Vagina (tissue), 2 donors: ENCODE data around the gene RIT2.

Experiments used
- POLR2A ChIP-seq, 2 donors: fragments of 450-650 bp; IDR thresholded peaks; one replicate each; pipeline ENCODE4 v1.6.1; 2017; ENCODE audit warnings: antibody characterized with exemption in 2 of 2, mild to moderate bottlenecking in 2 of 2, moderate library complexity in 2 of 2
- TF ChIP-seq, protein P1 (sequence below), 3 experiments: fragments of 450-650 bp in 2 of 3; fragments of 200-600 bp in 1 of 3; sonication (generic) in 1 of 3; IDR thresholded peaks; one replicate each; pipeline ENCODE4 v1.5.1; 2017 to 2019; ENCODE audit warnings: antibody characterized with exemption in 3 of 3, mild to moderate bottlenecking in 2 of 3, moderate library complexity in 2 of 3

DNA sequence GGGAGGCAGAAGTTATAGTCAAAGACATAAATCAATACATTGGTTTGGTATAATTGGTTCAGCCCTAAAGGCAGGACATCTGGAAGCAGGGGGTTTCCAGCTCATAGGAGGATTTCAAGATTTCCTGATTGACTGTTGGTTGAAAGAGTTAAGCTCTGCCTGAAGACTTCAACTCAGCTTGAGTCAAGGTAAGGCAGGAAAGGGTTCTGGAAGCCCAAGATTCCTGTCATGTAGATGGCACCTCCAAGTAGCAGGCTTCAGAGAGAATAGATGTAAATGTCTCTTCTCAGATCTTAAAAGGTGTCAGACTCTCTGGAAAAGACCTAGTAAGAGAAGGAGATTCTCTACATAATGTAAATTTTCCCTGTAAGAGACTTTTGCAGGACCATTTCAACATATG, 335.3 kb downstream of the RIT2 start:
- TF ChIP-seq, protein P1, sequence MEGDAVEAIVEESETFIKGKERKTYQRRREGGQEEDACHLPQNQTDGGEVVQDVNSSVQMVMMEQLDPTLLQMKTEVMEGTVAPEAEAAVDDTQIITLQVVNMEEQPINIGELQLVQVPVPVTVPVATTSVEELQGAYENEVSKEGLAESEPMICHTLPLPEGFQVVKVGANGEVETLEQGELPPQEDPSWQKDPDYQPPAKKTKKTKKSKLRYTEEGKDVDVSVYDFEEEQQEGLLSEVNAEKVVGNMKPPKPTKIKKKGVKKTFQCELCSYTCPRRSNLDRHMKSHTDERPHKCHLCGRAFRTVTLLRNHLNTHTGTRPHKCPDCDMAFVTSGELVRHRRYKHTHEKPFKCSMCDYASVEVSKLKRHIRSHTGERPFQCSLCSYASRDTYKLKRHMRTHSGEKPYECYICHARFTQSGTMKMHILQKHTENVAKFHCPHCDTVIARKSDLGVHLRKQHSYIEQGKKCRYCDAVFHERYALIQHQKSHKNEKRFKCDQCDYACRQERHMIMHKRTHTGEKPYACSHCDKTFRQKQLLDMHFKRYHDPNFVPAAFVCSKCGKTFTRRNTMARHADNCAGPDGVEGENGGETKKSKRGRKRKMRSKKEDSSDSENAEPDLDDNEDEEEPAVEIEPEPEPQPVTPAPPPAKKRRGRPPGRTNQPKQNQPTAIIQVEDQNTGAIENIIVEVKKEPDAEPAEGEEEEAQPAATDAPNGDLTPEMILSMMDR (IDR thresholded peaks at IDR 0.05), result no peak
- TF ChIP-seq POLR2A (IDR thresholded peaks at IDR 0.05), result no peak
